Measurements from ENCODE around the gene RASGEF1C.

The RASGEF1C gene

DNA sequence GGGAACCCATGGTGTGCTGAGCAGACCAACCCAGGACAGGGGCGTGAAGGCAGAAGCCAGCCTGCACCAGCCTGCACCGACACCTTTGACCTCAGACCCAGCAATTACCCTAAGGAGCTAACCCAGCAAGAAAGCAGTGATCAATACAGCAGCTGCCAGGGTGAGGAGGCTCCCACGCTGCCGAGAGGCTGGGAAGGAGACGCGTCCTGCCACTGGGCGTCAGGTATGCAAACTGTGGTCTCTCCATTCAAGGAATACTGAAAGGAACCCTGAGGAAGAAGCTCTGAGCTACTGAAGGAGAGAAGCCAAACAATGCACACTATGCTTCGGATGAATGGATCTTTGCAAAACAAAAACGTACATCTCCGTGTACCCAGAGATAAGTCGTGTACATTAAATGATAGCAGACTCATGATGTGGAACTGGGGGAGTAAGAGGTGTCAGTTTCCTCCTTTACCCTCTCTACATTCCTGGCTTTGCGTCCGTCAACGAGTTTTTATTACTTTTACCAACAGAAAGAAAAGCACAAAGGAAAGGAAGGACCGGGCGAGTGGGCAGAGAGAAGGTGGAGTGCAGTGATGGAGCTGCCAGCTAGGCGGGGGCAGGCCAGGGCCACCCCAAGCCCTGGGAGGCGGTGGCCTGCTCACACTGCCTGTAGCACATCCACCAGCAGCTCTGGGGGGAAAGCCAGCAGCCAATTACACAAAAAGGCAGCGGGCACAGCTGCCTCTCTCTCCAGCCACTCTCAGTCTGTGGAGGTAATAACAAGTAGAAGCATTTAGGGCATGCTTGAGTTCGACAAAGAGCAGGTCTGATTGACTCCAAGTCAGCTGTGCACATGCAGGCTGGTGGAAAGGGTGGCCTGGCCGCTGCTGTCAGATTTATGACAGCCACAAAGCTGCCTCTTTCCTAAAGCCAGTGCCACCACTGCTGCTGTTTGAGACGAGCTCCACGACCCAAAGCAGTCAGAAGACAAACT lies 29.3 kb downstream of the RASGEF1C start:
- no peak for DNase-seq

DNA sequence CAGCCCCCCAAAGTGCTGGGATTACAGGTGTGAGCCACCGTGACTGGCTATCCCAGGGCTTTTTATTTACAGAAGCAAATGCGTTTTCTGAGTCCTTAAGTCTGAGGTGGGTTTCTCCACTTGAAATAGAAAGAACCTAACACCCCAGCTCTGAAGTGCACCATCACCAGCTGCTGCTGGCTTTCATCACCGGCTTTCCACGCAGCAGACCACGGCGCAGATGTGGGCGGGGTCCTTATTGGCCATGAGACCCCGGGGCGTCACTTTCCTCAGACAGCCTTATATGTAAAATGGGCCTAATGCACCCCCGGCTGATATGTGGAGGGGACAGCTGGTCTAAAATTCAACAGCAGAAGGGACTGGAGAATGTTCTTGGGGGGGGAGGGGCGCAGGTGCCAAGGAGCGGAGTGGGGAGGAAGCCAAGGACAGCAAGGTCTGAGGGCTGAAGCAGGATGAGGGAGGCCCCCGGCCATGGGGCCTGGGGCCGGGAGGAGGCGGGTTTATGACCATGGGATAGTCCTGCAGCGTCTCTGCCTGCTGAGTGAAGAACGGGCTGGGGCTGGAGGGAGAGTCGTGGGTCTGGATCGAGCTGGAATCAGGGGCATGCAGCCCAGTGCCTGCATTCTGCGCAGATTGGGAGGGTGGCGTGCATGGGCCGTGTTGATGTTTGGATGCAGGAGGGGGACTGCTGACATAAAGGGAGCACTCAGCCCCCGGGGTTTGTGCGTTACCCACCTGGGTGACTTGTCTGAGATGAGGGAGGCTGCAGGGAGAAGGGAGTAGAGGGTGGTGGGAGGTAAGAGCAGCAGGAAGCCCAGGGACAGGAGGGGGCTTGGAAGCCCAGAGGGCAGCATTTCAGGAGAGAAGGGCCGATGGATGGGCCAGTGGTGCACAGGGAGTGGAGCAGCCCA lies 30.2 kb downstream of the RASGEF1C start:
- DNase-seq = no peak

GRCh38 chr5:180176191-180176590 lies 32.8 kb downstream of the RASGEF1C start:
- no peak for DNase-seq

GRCh38 chr5:180175015-180175431 lies 34.0 kb downstream of the RASGEF1C start:
- DNase-seq = no peak

DNA sequence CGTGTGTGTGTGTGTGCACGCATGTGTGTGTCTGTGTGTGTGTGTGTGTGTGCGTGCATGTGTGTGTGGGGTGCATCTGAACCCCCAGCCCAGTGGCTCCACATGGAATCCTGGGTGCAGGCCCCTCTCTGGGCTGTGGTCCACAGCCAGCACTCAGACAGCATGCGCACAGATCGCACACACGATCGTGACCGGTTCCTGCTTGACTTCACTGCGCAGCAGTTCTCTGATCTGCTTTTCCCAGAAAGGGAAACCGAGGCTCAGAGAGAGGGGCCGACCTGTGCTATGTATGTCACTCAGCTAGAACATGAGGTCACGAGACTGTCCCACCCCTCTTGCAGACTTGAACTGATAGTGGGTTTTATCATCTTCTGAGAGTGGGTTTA lies 34.4 kb downstream of the RASGEF1C start:
- no peak for DNase-seq

DNA sequence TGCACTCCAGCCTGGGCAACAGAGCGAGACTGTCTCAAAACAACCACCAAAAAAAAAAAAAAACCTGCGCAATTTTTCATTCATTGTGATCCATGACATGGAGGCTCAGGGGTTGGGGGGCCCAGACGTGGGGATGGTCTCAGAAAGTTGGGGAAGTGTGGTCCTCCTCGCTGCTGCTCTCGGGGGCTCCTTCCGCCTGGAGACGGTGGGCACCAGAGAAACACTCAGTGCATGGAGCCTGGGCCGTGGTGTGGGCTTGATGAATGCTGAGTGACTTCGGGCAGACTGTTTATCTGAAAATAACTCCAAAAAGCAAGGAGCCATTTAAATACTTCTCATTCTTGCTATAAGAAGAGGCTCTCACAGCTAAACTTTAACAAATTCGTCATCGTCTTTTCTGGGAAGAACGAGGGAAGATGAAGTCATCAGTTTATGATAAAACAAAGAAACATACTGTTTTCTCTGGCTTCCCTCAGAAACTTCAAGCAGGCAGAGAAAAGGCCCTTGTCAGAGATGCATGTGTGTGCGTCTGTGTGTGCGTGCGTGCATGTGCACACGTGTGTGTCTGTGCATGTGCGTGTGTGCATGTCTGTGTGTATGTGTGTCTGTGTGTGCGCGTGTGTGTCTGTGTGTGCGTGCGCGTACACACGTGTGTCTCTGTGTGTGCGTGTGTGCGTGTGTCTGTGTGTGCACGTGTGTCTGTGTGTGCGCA lies 35.0 kb downstream of the RASGEF1C start:
- DNase-seq = no peak

DNA sequence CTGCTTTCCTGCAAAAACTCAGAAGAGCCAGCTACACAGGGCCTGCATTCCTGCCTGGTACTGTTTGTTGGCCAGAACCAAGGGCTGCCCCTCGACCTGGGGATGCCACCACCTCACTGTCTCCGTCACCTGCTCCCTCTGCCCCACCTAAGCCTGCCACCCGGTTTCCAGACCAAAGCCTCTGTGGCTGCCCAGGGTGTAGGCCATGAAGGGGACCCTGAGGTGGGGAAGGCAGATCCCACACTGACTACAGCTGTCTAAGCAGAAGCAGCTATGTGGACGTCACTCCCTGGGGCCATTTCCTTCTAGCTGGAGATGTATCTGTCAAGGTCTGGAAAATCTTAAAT lies 35.8 kb downstream of the RASGEF1C start:
- no peak for DNase-seq

GRCh38 chr5:180172447-180173197 lies 36.4 kb downstream of the RASGEF1C start:
- no peak for DNase-seq

- no peak for DNase-seq
Measured at GRCh38 chr5:180171568-180172094, 37.4 kb downstream of the RASGEF1C start.

DNA sequence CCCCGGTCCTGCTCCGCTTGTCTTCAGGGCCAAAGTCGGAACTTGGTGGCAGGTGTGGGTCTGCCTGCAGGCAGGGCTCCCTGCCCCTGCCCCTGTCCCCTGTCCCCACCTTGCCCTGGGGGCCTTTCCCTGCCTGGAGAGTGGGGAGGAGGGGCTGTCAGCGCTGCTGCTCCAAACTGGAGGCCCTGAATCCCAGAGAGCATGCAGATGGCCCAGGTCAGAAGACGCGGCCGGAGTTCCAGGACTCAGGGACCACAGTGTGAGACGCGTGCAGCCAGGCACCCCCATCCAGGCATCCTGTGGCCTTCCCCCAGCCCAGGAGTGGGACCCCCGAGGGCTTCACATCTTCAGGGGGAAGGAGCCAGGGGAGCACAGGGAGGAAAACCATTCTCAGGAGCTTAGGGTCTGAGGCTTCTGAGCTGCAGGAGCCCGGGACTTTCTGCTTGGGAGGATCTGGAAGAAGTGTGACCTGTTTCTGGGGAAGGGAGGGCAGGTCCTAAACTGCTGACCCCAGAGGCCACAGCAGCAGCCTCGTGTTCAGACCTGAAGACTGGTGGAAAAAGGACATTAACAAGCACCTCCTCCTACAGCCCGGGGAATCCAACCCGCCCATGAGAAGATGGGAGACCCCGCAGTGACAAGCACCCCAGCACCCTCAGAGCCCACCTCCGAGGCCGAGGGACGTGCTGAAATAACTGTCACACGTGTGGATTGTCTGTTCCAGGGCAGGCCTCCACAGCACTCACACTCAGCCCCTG lies 38.0 kb downstream of the RASGEF1C start:
- no peak for DNase-seq

- DNase-seq = no peak
Measured at GRCh38 chr5:180170106-180170809, 38.8 kb downstream of the RASGEF1C start.

GRCh38 chr5:180169248-180170105 lies 39.5 kb downstream of the RASGEF1C start:
- no peak for DNase-seq

DNA sequence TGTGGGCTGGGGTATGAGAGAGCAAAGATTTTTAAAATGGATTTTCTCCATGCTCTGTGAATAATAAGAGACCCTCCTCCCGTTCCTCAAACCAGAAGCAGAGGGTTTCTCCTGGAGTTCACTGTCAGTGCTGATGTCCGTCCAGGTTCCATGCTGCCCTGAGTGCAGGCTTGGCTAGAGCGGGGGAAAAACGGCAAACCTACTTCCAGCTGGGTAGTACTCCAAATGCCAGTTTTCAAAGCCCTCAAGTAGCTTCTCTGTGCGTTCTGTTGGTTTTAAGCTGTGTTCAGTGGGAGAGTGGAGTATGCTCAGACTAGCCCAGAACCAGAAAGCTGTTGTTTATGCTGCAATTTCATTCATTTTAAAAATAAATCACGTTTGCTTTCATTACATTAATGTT lies 40.3 kb downstream of the RASGEF1C start:
- DNase-seq = no peak

GRCh38 chr5:180166176-180166575 lies 42.8 kb downstream of the RASGEF1C start:
- DNase-seq = no peak

GRCh38 chr5:180162304-180162661 lies 46.7 kb downstream of the RASGEF1C start:
- DNase-seq = no peak

DNA sequence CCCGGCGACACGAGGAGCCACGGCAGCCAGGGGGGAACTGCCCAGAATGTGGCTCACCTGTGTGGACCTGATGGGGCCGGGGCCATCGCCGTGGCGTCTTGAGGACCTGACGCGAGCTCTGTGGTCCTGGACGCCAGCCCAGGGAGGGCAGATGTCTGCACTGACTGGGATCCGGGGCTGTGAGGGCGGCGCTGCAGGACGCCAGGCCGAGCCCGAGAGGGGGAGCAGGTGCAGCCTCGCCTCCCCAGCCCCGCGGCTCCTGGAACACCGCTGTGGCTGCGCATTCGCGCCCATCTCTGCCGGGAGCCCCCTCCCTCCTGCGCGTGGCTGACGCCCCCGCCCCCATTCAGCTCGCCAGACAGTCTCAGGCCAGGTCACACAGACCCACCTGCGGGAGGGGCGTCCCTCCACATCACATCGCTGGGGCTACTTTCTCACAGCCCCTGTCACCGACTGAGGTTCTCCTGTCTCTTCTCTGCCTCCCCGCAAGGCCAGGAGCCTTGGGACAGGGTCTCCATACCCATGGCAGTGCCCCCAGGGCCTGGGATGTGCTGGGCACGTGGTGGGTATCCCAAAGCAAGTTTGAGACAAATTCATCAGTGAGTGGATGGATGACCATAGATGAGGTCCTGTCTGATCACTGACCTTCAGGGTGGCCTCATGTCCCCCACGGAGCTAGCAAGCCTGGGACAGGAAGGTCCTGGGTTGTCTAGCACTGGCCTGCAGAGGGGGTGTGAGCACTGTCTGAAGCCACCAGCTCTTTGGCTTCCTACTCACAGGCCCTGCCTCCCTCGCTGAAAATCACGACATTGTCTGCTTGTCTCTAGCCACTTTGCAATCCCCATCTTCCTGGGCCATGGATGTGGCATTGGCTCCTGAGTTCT lies 47.3 kb downstream of the RASGEF1C start:
- DNase-seq = no peak

DNA sequence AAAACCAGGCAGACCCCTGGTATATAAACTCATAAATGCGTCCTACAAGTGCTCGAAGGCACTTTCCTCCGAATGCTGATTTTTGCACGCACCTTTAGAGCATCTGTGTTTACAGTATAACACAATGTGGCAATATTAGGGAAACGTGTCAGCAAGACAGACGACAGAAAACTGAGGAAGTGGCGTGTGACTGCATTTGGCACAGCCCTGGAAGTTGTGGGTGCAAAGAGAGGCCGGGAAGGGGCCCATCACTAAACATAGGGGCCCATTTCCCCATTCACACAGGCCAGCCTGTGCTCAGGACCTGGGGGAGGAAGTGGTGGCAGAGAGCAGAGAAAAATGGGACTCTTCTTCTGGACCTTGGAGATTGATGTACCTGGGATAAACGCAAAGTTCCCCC lies 48.2 kb downstream of the RASGEF1C start:
- DNase-seq = no peak

GRCh38 chr5:180160215-180160614 lies 48.8 kb downstream of the RASGEF1C start:
- no peak for DNase-seq

DNA sequence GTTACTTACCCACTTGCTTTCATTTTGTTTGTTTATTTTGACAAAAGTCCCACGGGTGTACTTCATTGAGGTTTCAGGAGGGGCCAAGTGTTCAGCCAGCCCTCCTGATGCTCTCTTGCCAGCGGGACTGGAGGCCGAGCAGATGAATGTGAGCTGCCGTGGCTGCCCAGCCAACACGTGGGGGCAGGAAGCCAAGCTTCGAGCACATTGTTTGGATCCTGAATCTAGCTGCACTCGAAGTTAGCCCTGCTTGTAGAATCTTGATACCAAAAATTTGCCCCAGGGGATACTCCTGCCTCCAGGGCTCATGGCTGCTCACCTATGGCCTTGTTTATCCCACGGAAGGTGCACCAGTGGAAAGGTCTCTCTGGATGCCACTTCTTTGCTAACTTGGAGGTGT lies 49.3 kb downstream of the RASGEF1C start:
- no peak for DNase-seq

Measured in effector CD4-positive, alpha-beta T cell (primary cell).